Glomerular visceral epithelial cell (primary cell): ENCODE measurements around the gene ZNF185.

Experiments
- DNase-seq: peaks from one replicate; pipeline ENCODE4 v3.0.0-alpha.2; 2016; ENCODE audit errors: extremely low spot score

The ZNF185 gene

GRCh38 chrX:152895724-152896420, 2.0 kb upstream of the ZNF185 start:
- peak; percentile 30 for DNase-seq

GRCh38 chrX:152896450-152896849, 1.4 kb upstream of the ZNF185 start:
- peak; percentile 40 for DNase-seq

- no peak for DNase-seq
These were observed 575 bp downstream of the ZNF185 start for GRCh38 chrX:152898442-152898841.

GRCh38 chrX:152899111-152899873, 1.4 kb downstream of the ZNF185 start:
- no peak for DNase-seq

- DNase-seq, result no peak
These were observed 2.2 kb downstream of the ZNF185 start for GRCh38 chrX:152899874-152900719.

- no peak for DNase-seq
These were observed 3.1 kb downstream of the ZNF185 start for GRCh38 chrX:152900937-152901445.

- DNase-seq, result no peak
These were observed 4.1 kb downstream of the ZNF185 start for GRCh38 chrX:152901816-152902501.

GRCh38 chrX:152902502-152902820, 4.6 kb downstream of the ZNF185 start:
- DNase-seq, result no peak

GRCh38 chrX:152903589-152903988, 5.7 kb downstream of the ZNF185 start:
- DNase-seq, result no peak

- DNase-seq, result peak; percentile 62
These were observed 6.5 kb downstream of the ZNF185 start for GRCh38 chrX:152904151-152905080.

GRCh38 chrX:152905081-152905420, 7.2 kb downstream of the ZNF185 start:
- DNase-seq, result no peak

- DNase-seq, result no peak
These were observed 9.3 kb downstream of the ZNF185 start for GRCh38 chrX:152907084-152907651.

GRCh38 chrX:152908486-152908885, 10.6 kb downstream of the ZNF185 start:
- DNase-seq, result no peak

GRCh38 chrX:152910018-152910417, 12.2 kb downstream of the ZNF185 start:
- peak; percentile 20 for DNase-seq

- no peak for DNase-seq
These were observed 14.2 kb downstream of the ZNF185 start for GRCh38 chrX:152912106-152912505.

- no peak for DNase-seq
These were observed 14.8 kb downstream of the ZNF185 start for GRCh38 chrX:152912641-152913040.

GRCh38 chrX:152913346-152913745, 15.5 kb downstream of the ZNF185 start:
- DNase-seq, result no peak

GRCh38 chrX:152913910-152914309, 16.0 kb downstream of the ZNF185 start:
- no peak for DNase-seq

- peak; percentile 16 for DNase-seq
These were observed 17.8 kb downstream of the ZNF185 start for GRCh38 chrX:152915541-152916241.
